SH-SY5Y (cell line): ENCODE data around the gene CYP21A2.

Source experiments
- GATA2 ChIP-seq: IDR thresholded peaks from 2 replicates; pipeline ENCODE4 v1.6.1; 2011; ENCODE audit warnings: mild to moderate bottlenecking, low read depth, low read length
- GATA3 ChIP-seq: IDR thresholded peaks from 2 replicates; pipeline ENCODE4 v1.6.1; 2011; ENCODE audit warnings: low read depth, mild to moderate bottlenecking, low read length, moderate library complexity

DNA sequence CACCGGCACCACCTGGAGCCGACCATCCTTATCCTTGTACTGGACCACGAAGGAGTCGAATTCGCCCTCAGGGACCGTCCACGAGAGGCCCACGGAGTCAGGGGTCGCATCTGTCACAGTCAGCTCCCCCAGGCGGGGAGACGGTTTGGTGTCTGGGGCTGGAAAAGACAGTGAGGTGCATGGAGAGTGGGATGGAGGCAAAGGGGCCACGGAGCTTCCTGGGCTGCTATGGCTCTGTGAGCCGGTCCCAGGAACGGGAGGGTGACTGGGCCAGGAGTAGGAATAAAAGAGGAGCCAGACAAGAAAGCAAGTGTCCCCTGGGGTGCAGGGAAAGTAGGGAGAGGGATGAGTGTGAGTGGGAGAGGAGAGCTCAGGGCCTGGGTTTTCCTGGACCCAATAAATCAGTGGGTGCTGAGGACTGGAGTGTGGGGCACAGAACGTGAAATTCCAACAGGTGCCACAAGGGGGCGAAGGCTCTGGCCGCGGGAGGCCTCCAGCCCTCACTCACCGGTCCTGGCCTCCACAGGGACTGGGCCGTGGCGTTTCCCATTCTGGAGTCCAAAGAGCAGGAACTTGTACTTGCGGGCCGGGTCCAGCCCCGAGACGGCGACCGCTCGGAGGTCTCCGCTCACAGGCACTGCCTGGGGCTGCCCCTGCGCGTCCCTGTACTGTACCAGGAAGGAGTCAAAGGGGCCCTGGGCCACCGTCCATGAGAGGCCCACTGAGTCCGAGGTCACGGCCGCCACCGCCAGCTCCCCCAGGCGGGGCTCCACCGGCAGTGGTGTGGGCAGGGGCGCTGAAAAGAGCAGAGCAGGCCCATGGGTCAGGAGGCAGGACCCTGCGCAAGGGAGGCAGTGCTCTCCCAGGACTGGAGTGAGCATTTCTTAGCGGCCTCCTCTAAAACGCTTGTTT, 9.9 kb downstream of the CYP21A2 start:
- TF ChIP-seq GATA2 (no peak), GATA3 (no peak)
